Suprapubic skin (tissue), 4 donors: Measurements from ENCODE around the gene MYL7. TPM values are rescaled to one million over a fixed set of nuclear protein-coding genes. Genes with fewer than 3 reads are reported as not detected.
"Not testable (repeated sequence)": the region's sequence is repeated elsewhere in the genome, so short reads cannot be mapped to it uniquely, and the experiment has no call there.

Experiments
- DNase-seq, 2 donors: peaks; one replicate each; pipeline ENCODE4 v3.0.0-alpha.2; 2019; ENCODE audit warnings: low spot score in 2 of 2
- H3K27ac ChIP-seq: fragments of 200-600 bp; sonication (generic); one replicate; pipeline ENCODE4 v1.5.1; 2019
- H3K27me3 ChIP-seq: fragments of 200-600 bp; sonication (generic); one replicate; pipeline ENCODE4 v1.5.1; 2019
- H3K36me3 ChIP-seq: fragments of 200-600 bp; sonication (generic); one replicate; pipeline ENCODE4 v1.5.1; 2019
- H3K4me1 ChIP-seq: fragments of 200-600 bp; sonication (generic); one replicate; pipeline ENCODE4 v1.5.1; 2019
- H3K4me3 ChIP-seq: fragments of 200-600 bp; sonication (generic); one replicate; pipeline ENCODE4 v1.5.1; 2019; ENCODE audit warnings: mild to moderate bottlenecking
- H3K9me3 ChIP-seq: fragments of 200-600 bp; sonication (generic); one replicate; pipeline ENCODE4 v1.5.1; 2019
- CTCF ChIP-seq, 2 donors: fragments of 200-600 bp in 1 of 2; fragments of 450-650 bp in 1 of 2; sonication (generic) in 1 of 2; IDR thresholded peaks; one replicate each; pipeline ENCODE4 v1.5.1; 2016 to 2019; ENCODE audit warnings: antibody characterized with exemption in 2 of 2, mild to moderate bottlenecking in 1 of 2, moderate library complexity in 1 of 2
- EP300 ChIP-seq: sonication (generic); formaldehyde crosslinking; IDR thresholded peaks from one replicate; pipeline ENCODE4 v1.6.1; 2017; ENCODE audit warnings: antibody characterized with exemption
- POLR2A ChIP-seq, 2 donors: fragments of 450-650 bp; IDR thresholded peaks; one replicate each; pipeline ENCODE4 v1.6.1; 2017; ENCODE audit warnings: antibody characterized with exemption in 2 of 2, mild to moderate bottlenecking in 2 of 2, moderate library complexity in 2 of 2
- POLR2AphosphoS5 ChIP-seq, 3 donors: sonication (generic); formaldehyde crosslinking; IDR thresholded peaks; one replicate each; pipeline ENCODE4 v1.6.1; 2017; ENCODE audit warnings: antibody characterized with exemption in 3 of 3
- WGBS: methylation state at CpG from one replicate; pipeline ENCODE4 v1.1.5; 2018; 5-methylcytosine and 5-hydroxymethylcytosine counted together
- total RNA-seq, 4 donors: library from RNA; depleted of rRNA; stranded (reverse); fragments of >200 nt; gene quantifications; one replicate each; pipeline ENCODE4 v1.1.0, GENCODE V29; 2016

MYL7 gene
- total RNA-seq, 4 donors from 2014 or later: not detected

- Histone ChIP-seq H3K36me3 (no peaks in the 10 kb centered on the region), H3K4me3 (no peak overlapping the region), H3K27me3 (no peaks in the 10 kb centered on the region), H3K9me3 (no peaks in the 10 kb centered on the region), H3K27ac (no peak overlapping the region), H3K4me1 (no peaks in the 10 kb centered on the region)
- TF ChIP-seq POLR2AphosphoS5 (IDR thresholded peaks at IDR 0.05) (no peak), EP300 (no peak), POLR2A (IDR thresholded peaks at IDR 0.05) (no peak), CTCF (IDR thresholded peaks at IDR 0.05) (no peak)
- WGBS: 82% methylated on average over 3 of the region's 3 CpGs
- no peak for DNase-seq
Measured at GRCh38 chr7:44175730-44176129, 34.6 kb upstream of the MYL7 start.

- not testable (repeated sequence) for H3K36me3 ChIP-seq, H3K27me3 ChIP-seq, DNase-seq, H3K27ac ChIP-seq, H3K4me1 ChIP-seq, H3K4me3 ChIP-seq, H3K9me3 ChIP-seq
- WGBS: 78% methylated on average over 1 of the region's 1 CpG
Measured at GRCh38 chr7:44174694-44174948, 33.5 kb upstream of the MYL7 start.

GRCh38 chr7:44173911-44174693 is 33.0 kb upstream of the MYL7 start:
- TF ChIP-seq POLR2A (IDR thresholded peaks at IDR 0.05) (no peak), EP300 (no peak), CTCF (IDR thresholded peaks at IDR 0.05) (no peak), POLR2AphosphoS5 (IDR thresholded peaks at IDR 0.05) (no peak)
- peak in 1 of 2 donors; percentile 37 for DNase-seq
- no peak overlapping the region for H3K4me3 ChIP-seq
- 37% methylated on average over 3 of the region's 3 CpGs for WGBS
- no peaks in the 10 kb centered on the region for H3K9me3 ChIP-seq
- no peaks in the 10 kb centered on the region for H3K36me3 ChIP-seq
- H3K4me1 ChIP-seq: no peaks in the 10 kb centered on the region
- no peaks in the 10 kb centered on the region for H3K27me3 ChIP-seq
- H3K27ac ChIP-seq: no peak overlapping the region

- TF ChIP-seq POLR2A (IDR thresholded peaks at IDR 0.05): no peak
- TF ChIP-seq POLR2AphosphoS5 (IDR thresholded peaks at IDR 0.05): no peak
- TF ChIP-seq CTCF (IDR thresholded peaks at IDR 0.05): no peak
- no peak for TF ChIP-seq EP300
- Histone ChIP-seq H3K36me3 (no peaks in the 10 kb centered on the region), H3K27ac (no peak overlapping the region), H3K9me3 (no peaks in the 10 kb centered on the region), H3K27me3 (no peaks in the 10 kb centered on the region), H3K4me3 (no peak overlapping the region), H3K4me1 (no peaks in the 10 kb centered on the region)
- DNase-seq: no peak
- WGBS: 82% methylated on average over 6 of the region's 6 CpGs
Measured at GRCh38 chr7:44172803-44173424, 31.8 kb upstream of the MYL7 start.

- H3K36me3 ChIP-seq: no peaks in the 10 kb centered on the region
- no peaks in the 10 kb centered on the region for H3K27me3 ChIP-seq
- peak in 1 of 2 donors; percentile 57 for DNase-seq
- H3K4me3 ChIP-seq: no peak overlapping the region
- TF ChIP-seq POLR2A (IDR thresholded peaks at IDR 0.05) (no peak), POLR2AphosphoS5 (IDR thresholded peaks at IDR 0.05) (no peak), CTCF (IDR thresholded peaks at IDR 0.05) (no peak), EP300 (no peak)
- no peaks in the 10 kb centered on the region for H3K4me1 ChIP-seq
- H3K9me3 ChIP-seq: no peaks in the 10 kb centered on the region
- no peak overlapping the region for H3K27ac ChIP-seq
Measured at GRCh38 chr7:44172352-44172751, 31.2 kb upstream of the MYL7 start.

GRCh38 chr7:44171901-44172300 is 30.8 kb upstream of the MYL7 start:
- H3K4me1 ChIP-seq, H3K4me3 ChIP-seq, H3K27ac ChIP-seq, H3K36me3 ChIP-seq, H3K9me3 ChIP-seq, H3K27me3 ChIP-seq: not testable (repeated sequence)
- DNase-seq: peak in 1 of 2 donors; percentile 31
- 92% methylated on average over 9 of the region's 9 CpGs for WGBS
